KMS-11 (cell line): ENCODE data around the gene RTP5.

Experiments
- H2AFZ ChIP-seq: fragments of 200-600 bp; sonication (generic); 2 replicates; pipeline ENCODE4 v1.6.1; 2016; ENCODE audit warnings: antibody characterized with exemption, mixed run types, low read depth
- H3K27ac ChIP-seq: fragments of 200-600 bp; sonication (generic); 2 replicates; pipeline ENCODE4 v1.6.1; 2016; ENCODE audit warnings: mild to moderate bottlenecking, mixed run types
- H3K27me3 ChIP-seq: fragments of 200-600 bp; sonication (generic); 2 replicates; pipeline ENCODE4 v1.6.1; 2017; ENCODE audit warnings: mild to moderate bottlenecking, low read depth, mixed run types, moderate library complexity; ENCODE audit not compliant: insufficient read depth
- H3K36me3 ChIP-seq: fragments of 200-600 bp; sonication (generic); 2 replicates; pipeline ENCODE4 v1.6.1; 2017; ENCODE audit warnings: mild to moderate bottlenecking, mixed run types; ENCODE audit not compliant: insufficient read depth
- H3K4me1 ChIP-seq: fragments of 200-600 bp; sonication (generic); 2 replicates; pipeline ENCODE4 v1.6.1; 2016; ENCODE audit warnings: mild to moderate bottlenecking, low read depth, mixed run types; ENCODE audit not compliant: poor library complexity, severe bottlenecking
- H3K4me2 ChIP-seq: fragments of 200-600 bp; sonication (generic); 2 replicates; pipeline ENCODE4 v1.7.0; 2016; ENCODE audit warnings: mild to moderate bottlenecking, mixed run types
- H3K4me3 ChIP-seq: fragments of 200-600 bp; sonication (generic); IDR thresholded peaks from 2 replicates; pipeline ENCODE4 v1.6.1; 2017; ENCODE audit warnings: low read depth, low read length, mixed read lengths; ENCODE audit not compliant: insufficient read depth
- H3K79me2 ChIP-seq: fragments of 200-600 bp; sonication (generic); 2 replicates; pipeline ENCODE4 v1.6.1; 2016; ENCODE audit warnings: low read depth, mixed run types; ENCODE audit not compliant: insufficient read depth
- H3K9ac ChIP-seq: fragments of 200-600 bp; sonication (generic); 2 replicates; pipeline ENCODE4 v1.6.1; 2016; ENCODE audit warnings: mild to moderate bottlenecking, mixed run types
- H4K20me1 ChIP-seq: fragments of 200-600 bp; sonication (generic); 2 replicates; pipeline ENCODE4 v1.6.1; 2016; ENCODE audit warnings: mild to moderate bottlenecking, mixed run types; ENCODE audit not compliant: insufficient read depth
- TF ChIP-seq, protein P1 (sequence below): fragments of 200-600 bp; sonication (generic); conservative IDR thresholded peaks from 2 replicates; pipeline ENCODE4 v1.6.1; 2017; ENCODE audit warnings: low read depth, mild to moderate bottlenecking, antibody characterized with exemption, low read length, moderate library complexity, mixed read lengths

The RTP5 gene

DNA sequence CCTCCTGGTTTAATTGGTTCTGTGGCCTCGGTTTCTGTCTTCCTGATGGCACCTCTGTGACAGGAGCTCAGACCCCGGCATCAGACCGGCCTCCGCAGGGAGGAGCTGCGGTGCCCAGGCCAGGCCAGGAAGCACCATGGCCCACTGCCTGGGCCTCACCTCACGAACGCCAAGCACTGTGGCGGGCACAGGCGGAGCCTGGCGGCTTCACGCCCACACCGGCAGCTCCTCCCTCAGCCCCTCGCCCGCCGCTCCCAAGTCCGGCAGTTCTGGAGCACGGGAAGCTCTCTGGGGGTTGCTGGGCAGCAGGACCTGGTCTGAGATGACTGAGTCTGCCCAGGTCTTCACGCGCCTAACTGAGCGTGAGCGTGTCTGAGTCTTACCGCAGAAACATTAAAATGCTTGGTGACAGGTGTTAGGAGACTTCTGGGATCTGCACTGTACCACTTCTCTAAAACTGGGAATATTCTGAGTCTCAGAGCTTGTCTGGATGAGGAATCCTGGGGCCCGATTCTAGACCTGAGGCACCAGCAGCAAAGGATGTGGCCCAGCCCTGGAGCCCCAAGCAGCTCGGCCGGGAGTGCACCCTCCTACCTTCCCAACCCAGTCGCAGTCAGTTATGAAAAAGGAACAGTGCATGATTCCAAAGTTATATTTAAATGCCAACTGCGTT lies 21.9 kb downstream of the RTP5 start:
- Histone ChIP-seq H3K27me3 (no peaks in the 10 kb centered on the region), H3K4me2 (no peak overlapping the region), H3K9ac (no peak overlapping the region), H3K79me2 (no peaks in the 10 kb centered on the region), H3K4me3 (no peak overlapping the region), H2AFZ (no peak overlapping the region), H3K27ac (no peak overlapping the region), H4K20me1 (no peaks in the 10 kb centered on the region), H3K36me3 (no peaks in the 10 kb centered on the region), H3K4me1 (no peaks in the 10 kb centered on the region)
- TF ChIP-seq, protein P1, sequence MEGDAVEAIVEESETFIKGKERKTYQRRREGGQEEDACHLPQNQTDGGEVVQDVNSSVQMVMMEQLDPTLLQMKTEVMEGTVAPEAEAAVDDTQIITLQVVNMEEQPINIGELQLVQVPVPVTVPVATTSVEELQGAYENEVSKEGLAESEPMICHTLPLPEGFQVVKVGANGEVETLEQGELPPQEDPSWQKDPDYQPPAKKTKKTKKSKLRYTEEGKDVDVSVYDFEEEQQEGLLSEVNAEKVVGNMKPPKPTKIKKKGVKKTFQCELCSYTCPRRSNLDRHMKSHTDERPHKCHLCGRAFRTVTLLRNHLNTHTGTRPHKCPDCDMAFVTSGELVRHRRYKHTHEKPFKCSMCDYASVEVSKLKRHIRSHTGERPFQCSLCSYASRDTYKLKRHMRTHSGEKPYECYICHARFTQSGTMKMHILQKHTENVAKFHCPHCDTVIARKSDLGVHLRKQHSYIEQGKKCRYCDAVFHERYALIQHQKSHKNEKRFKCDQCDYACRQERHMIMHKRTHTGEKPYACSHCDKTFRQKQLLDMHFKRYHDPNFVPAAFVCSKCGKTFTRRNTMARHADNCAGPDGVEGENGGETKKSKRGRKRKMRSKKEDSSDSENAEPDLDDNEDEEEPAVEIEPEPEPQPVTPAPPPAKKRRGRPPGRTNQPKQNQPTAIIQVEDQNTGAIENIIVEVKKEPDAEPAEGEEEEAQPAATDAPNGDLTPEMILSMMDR, result no peak

DNA sequence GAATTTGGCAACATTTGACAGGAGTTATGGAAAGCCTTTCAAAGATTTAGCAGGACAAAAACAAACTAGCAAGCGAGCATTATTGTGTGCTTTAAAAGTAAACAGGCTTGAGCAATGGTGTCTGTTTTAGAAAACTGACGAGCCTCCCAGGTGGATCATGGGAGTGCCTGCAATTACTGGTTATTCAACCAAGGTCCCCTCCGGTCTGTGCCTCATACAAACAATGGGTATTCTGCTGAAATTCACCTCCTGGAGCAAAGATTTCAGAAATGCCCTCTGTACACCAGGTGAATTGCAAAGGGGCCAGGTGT lies 22.4 kb downstream of the RTP5 start:
- Histone ChIP-seq H3K9ac (no peak overlapping the region), H2AFZ (no peak overlapping the region), H3K79me2 (no peaks in the 10 kb centered on the region), H3K4me2 (no peak overlapping the region), H3K4me1 (no peaks in the 10 kb centered on the region), H3K4me3 (no peak overlapping the region), H3K27ac (no peak overlapping the region), H4K20me1 (no peaks in the 10 kb centered on the region), H3K27me3 (no peaks in the 10 kb centered on the region), H3K36me3 (no peaks in the 10 kb centered on the region)
- TF ChIP-seq, protein P1, result no peak

DNA sequence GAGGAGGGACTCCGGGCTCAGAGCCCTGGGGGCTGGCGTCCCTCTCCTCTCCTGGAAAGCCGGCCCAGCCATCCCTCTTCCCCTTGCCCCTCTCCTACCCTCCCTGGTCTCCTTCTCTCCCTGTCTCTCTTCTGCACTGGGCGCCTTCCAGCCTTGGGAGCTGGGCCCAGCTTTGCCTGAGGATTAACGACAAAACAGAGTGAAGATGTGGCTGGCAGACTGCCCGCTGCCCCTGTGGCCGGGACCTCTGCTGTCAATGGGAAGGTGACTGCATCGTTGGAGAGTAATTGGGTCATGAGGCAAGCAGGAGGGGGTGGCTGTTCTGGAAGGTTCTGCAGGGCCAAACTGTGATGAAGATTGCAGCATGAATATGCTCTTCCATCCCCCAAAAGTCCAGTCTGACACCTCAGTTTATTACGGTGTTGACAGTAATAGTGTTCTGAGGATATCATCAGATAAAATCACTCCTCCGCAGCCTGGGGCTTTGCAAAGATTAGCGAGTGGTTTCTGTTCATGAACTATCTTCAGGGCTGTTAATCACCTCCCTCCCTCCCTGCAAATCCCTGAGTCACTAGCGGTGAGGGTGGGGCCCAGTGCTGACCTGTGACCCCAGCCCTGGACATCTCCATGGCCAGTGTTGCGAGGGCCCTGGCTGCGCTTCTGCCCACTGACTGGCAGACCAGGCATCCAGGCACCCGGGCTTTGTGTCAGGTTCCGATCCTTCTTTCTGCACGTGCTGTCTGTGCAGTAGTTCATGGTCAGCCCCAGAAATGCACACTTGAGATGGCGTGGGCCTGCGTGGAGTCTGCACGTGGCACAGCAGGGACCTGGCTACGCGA lies 23.0 kb downstream of the RTP5 start:
- Histone ChIP-seq H2AFZ (no peak overlapping the region), H4K20me1 (no peaks in the 10 kb centered on the region), H3K4me1 (no peaks in the 10 kb centered on the region), H3K4me3 (no peak overlapping the region), H3K79me2 (no peaks in the 10 kb centered on the region), H3K4me2 (no peak overlapping the region), H3K36me3 (no peaks in the 10 kb centered on the region), H3K27ac (no peak overlapping the region), H3K9ac (no peak overlapping the region), H3K27me3 (no peaks in the 10 kb centered on the region)
- TF ChIP-seq, protein P1, result no peak

DNA sequence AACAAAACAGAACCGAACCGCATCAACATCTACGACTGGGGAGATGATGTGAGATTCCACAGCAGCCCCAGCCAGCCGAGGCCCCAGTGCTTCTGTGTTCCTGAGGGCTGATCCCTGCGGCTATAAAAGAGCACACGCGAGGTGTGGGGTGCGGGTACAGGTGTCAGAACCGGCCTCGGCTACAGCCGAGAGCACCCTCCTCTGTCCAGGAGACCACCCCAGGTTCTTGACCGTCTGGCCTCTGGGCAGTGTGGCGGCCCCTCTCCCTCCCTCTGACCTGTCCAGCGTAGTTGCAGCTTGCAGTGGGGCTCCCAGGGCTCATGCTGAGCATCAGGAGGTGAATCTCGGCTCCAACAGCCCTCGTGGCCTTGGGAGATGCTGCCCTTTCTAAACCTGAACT lies 23.7 kb downstream of the RTP5 start:
- Histone ChIP-seq H2AFZ (no peak overlapping the region), H3K27ac (no peak overlapping the region), H3K36me3 (no peaks in the 10 kb centered on the region), H3K4me1 (no peaks in the 10 kb centered on the region), H3K4me3 (no peak overlapping the region), H3K4me2 (no peak overlapping the region), H3K27me3 (no peaks in the 10 kb centered on the region), H3K79me2 (no peaks in the 10 kb centered on the region), H4K20me1 (no peaks in the 10 kb centered on the region), H3K9ac (no peak overlapping the region)
- TF ChIP-seq, protein P1, result no peak
